ENCODE results near the gene ASB1. TPM values are rescaled to one million over a fixed set of nuclear protein-coding genes. Genes with fewer than 3 reads are reported as not detected.

The ASB1 gene
- total RNA-seq, 2 donors from 2014 or later, result 34.0 to 35.3 TPM

Other genes starting within 250 kb of the ASB1 start
- gene ILKAP, start 223.2 kb upstream of the ASB1 start, total RNA-seq, result 10 to 100 TPM; 33.6 to 53.6 TPM
- gene HES6, start 186.9 kb upstream of the ASB1 start, total RNA-seq, result 1 to 10 TPM; 1.3 to 4.8 TPM
- 10 to 100 TPM in 1 of 2 donors, 1 to 10 TPM in 1; 6.2 to 23.7 TPM for gene PER2, start 138.3 kb upstream of the ASB1 start, total RNA-seq
- 1 to 10 TPM; 3.4 to 7.2 TPM for gene TRAF3IP1, start 106.4 kb upstream of the ASB1 start, total RNA-seq

Measured in activated T-helper 17 cell treated with anti-CD3 and anti-CD28 coated beads, Interleukin-2, amount 50 U/mL, for 72 hours (primary cell).